ENCODE data around the gene UVRAG. TPM values are rescaled to one million over a fixed set of nuclear protein-coding genes. Genes with fewer than 3 reads are reported as not detected.

UVRAG gene
- polyA plus RNA-seq, 6 donors from 2014 or later: 39.6 to 94.0 (median 70.8) TPM

- Mint-ChIP-seq H3K4me3 (no peak overlapping the region), H3K27ac (peak overlapping the region in 1 of 6 donors; percentile 47), H3K9me3 (no peaks in the 10 kb centered on the region), H3K4me1 (peaks cover 30 to 45% (median 32%) of the 10 kb centered on the region in 3 donors), H3K36me3 (peaks cover 0 to 7% of the 10 kb centered on the region in 2 donors), H3K27me3 (no peaks in the 10 kb centered on the region)
- DNase-seq: no peak
- no peak for ATAC-seq (ENCODE audit: low read depth in 2 of 2)
Observed at GRCh38 chr11:75777461-75778110, 37.4 kb upstream of the UVRAG start.

GRCh38 chr11:75778962-75779361 is 36.0 kb upstream of the UVRAG start:
- no peak overlapping the region for H3K27ac Mint-ChIP-seq
- H3K4me1 Mint-ChIP-seq: peaks cover 18 to 31% (median 21%) of the 10 kb centered on the region in 3 donors
- no peak overlapping the region for H3K4me3 Mint-ChIP-seq
- no peaks in the 10 kb centered on the region for H3K9me3 Mint-ChIP-seq
- DNase-seq: no peak
- H3K27me3 Mint-ChIP-seq: no peaks in the 10 kb centered on the region
- ATAC-seq (ENCODE audit: low read depth in 2 of 2): no peak
- peaks cover 0 to 7% of the 10 kb centered on the region in 2 donors for H3K36me3 Mint-ChIP-seq

- Mint-ChIP-seq H3K4me3 (no peak overlapping the region), H3K9me3 (no peaks in the 10 kb centered on the region), H3K36me3 (peaks cover 0 to 7% of the 10 kb centered on the region in 2 donors), H3K4me1 (peaks cover 10 to 26% (median 20%) of the 10 kb centered on the region in 3 donors), H3K27ac (peak overlapping the region in 1 of 6 donors; percentile 56), H3K27me3 (no peaks in the 10 kb centered on the region)
- peak; percentile 64 to 75 for ATAC-seq (ENCODE audit: low read depth in 2 of 2)
- no peak for DNase-seq
Observed at GRCh38 chr11:75779960-75780359, 35.0 kb upstream of the UVRAG start.

- Mint-ChIP-seq H3K9me3 (no peaks in the 10 kb centered on the region), H3K27ac (no peak overlapping the region), H3K36me3 (peaks cover 0 to 7% of the 10 kb centered on the region in 2 donors), H3K27me3 (no peaks in the 10 kb centered on the region), H3K4me3 (no peak overlapping the region), H3K4me1 (peaks cover 10 to 22% (median 20%) of the 10 kb centered on the region in 3 donors)
- ATAC-seq (ENCODE audit: low read depth in 2 of 2) (no peak), DNase-seq (no peak)
Observed at GRCh38 chr11:75780888-75781287, 34.1 kb upstream of the UVRAG start.

- ATAC-seq (ENCODE audit: low read depth in 2 of 2): no peak
- no peak overlapping the region for H3K27ac Mint-ChIP-seq
- H3K36me3 Mint-ChIP-seq: peaks cover 0 to 7% of the 10 kb centered on the region in 2 donors
Observed at GRCh38 chr11:75781296-75781695, 33.7 kb upstream of the UVRAG start.

GRCh38 chr11:75781831-75782230 is 33.2 kb upstream of the UVRAG start:
- Mint-ChIP-seq H3K36me3 (peaks cover 0 to 7% of the 10 kb centered on the region in 2 donors), H3K4me1 (peaks cover 10 to 20% (median 18%) of the 10 kb centered on the region in 3 donors), H3K4me3 (no peak overlapping the region), H3K27ac (no peak overlapping the region), H3K27me3 (no peaks in the 10 kb centered on the region), H3K9me3 (no peaks in the 10 kb centered on the region)
- DNase-seq (no peak), ATAC-seq (ENCODE audit: low read depth in 2 of 2) (no peak)

More at GRCh38 chr11:75781296-75781695, 33.7 kb upstream of the UVRAG start:
- DNase-seq: no peak
- peaks cover 10 to 20% (median 18%) of the 10 kb centered on the region in 3 donors for H3K4me1 Mint-ChIP-seq
- no peaks in the 10 kb centered on the region for H3K9me3 Mint-ChIP-seq
- H3K27me3 Mint-ChIP-seq: no peaks in the 10 kb centered on the region
- H3K4me3 Mint-ChIP-seq: no peak overlapping the region

GRCh38 chr11:75782540-75783263 is 32.3 kb upstream of the UVRAG start:
- ATAC-seq (ENCODE audit: low read depth in 2 of 2): no peak
- no peaks in the 10 kb centered on the region for H3K27me3 Mint-ChIP-seq
- peaks cover 10 to 11% (median 11%) of the 10 kb centered on the region in 3 donors for H3K4me1 Mint-ChIP-seq
- peaks cover 0 to 4% of the 10 kb centered on the region in 2 donors for H3K36me3 Mint-ChIP-seq
- no peak overlapping the region for H3K4me3 Mint-ChIP-seq
- H3K9me3 Mint-ChIP-seq: no peaks in the 10 kb centered on the region
- DNase-seq: no peak
- H3K27ac Mint-ChIP-seq: peak overlapping the region in 1 of 6 donors; percentile 64

GRCh38 chr11:75783416-75784084 is 31.5 kb upstream of the UVRAG start:
- Mint-ChIP-seq H3K36me3 (peaks cover 0 to 5% of the 10 kb centered on the region in 2 donors), H3K4me1 (peaks cover 5 to 12% (median 6%) of the 10 kb centered on the region in 3 donors), H3K4me3 (no peak overlapping the region), H3K9me3 (no peaks in the 10 kb centered on the region), H3K27me3 (no peaks in the 10 kb centered on the region), H3K27ac (peak overlapping the region in 1 of 6 donors; percentile 21)
- DNase-seq (no peak), ATAC-seq (ENCODE audit: low read depth in 2 of 2) (no peak)

- Mint-ChIP-seq H3K27ac (peak overlapping the region in 1 of 6 donors; percentile 61), H3K4me1 (peaks cover 5 to 14% (median 6%) of the 10 kb centered on the region in 3 donors), H3K36me3 (peaks cover 0 to 8% of the 10 kb centered on the region in 2 donors), H3K27me3 (no peaks in the 10 kb centered on the region), H3K4me3 (no peak overlapping the region), H3K9me3 (no peaks in the 10 kb centered on the region)
- DNase-seq: no peak
- ATAC-seq (ENCODE audit: low read depth in 2 of 2): no peak
Observed at GRCh38 chr11:75784085-75784478, 30.9 kb upstream of the UVRAG start.

GRCh38 chr11:75784506-75784905 is 30.5 kb upstream of the UVRAG start:
- no peak for ATAC-seq (ENCODE audit: low read depth in 2 of 2)
- peaks cover 5 to 12% (median 6%) of the 10 kb centered on the region in 3 donors for H3K4me1 Mint-ChIP-seq
- H3K36me3 Mint-ChIP-seq: peaks cover 0 to 8% of the 10 kb centered on the region in 2 donors
- no peaks in the 10 kb centered on the region for H3K9me3 Mint-ChIP-seq
- no peaks in the 10 kb centered on the region for H3K27me3 Mint-ChIP-seq
- no peak overlapping the region for H3K27ac Mint-ChIP-seq
- peak overlapping the region in 1 of 8 donors; percentile 47 for H3K4me3 Mint-ChIP-seq
- no peak for DNase-seq

- Mint-ChIP-seq H3K4me3 (no peak overlapping the region), H3K4me1 (peaks cover under 1 to 6% (median under 1%) of the 10 kb centered on the region in 3 donors), H3K27me3 (no peaks in the 10 kb centered on the region), H3K36me3 (peaks cover 0 to 8% of the 10 kb centered on the region in 2 donors), H3K27ac (peak overlapping the region in 1 of 6 donors; percentile 54), H3K9me3 (no peaks in the 10 kb centered on the region)
- ATAC-seq (ENCODE audit: low read depth in 2 of 2) (no peak), DNase-seq (no peak)
Observed at GRCh38 chr11:75785187-75785586, 29.8 kb upstream of the UVRAG start.

- DNase-seq: no peak
- Mint-ChIP-seq H3K27ac (peak overlapping the region in 1 of 6 donors; percentile 82), H3K4me1 (peaks cover 0 to 4% (median 0%) of the 10 kb centered on the region in 3 donors), H3K4me3 (no peak overlapping the region), H3K36me3 (peaks cover 0 to 8% of the 10 kb centered on the region in 2 donors), H3K9me3 (no peaks in the 10 kb centered on the region), H3K27me3 (no peaks in the 10 kb centered on the region)
- no peak for ATAC-seq (ENCODE audit: low read depth in 2 of 2)
Observed at GRCh38 chr11:75786101-75786736, 28.8 kb upstream of the UVRAG start.

GRCh38 chr11:75789521-75789920 is 25.5 kb upstream of the UVRAG start:
- ATAC-seq (ENCODE audit: low read depth in 2 of 2) (no peak), DNase-seq (no peak)
- Mint-ChIP-seq H3K4me3 (no peak overlapping the region), H3K9me3 (no peaks in the 10 kb centered on the region), H3K27ac (no peak overlapping the region), H3K36me3 (peaks cover 0 to 8% of the 10 kb centered on the region in 2 donors), H3K27me3 (no peaks in the 10 kb centered on the region), H3K4me1 (peaks cover 0 to 4% (median 0%) of the 10 kb centered on the region in 3 donors)
